Thyroid gland (tissue), 4 donors: ENCODE data around the gene RHBDF1. TPM values are rescaled to one million over a fixed set of nuclear protein-coding genes. Genes with fewer than 3 reads are reported as not detected.

ENCODE experiments used
- DNase-seq, 2 donors: peaks; one replicate each; pipeline ENCODE4 v3.0.0-alpha.2; 2019
- H3K27ac ChIP-seq, 3 donors: fragments of 200-600 bp; sonication (generic); 1 replicate in 2 of 3; 2 replicates in 1 of 3; pipeline ENCODE4 v1.5.1; 2016 to 2019; ENCODE audit warnings: mild to moderate bottlenecking in 1 of 3, moderate library complexity in 1 of 3
- H3K27me3 ChIP-seq: fragments of 200-600 bp; sonication (generic); one replicate; pipeline ENCODE4 v1.5.1; 2019
- H3K36me3 ChIP-seq, 2 donors: fragments of 200-600 bp; sonication (generic); one replicate each; pipeline ENCODE4 v1.5.1; 2016 to 2019
- H3K4me1 ChIP-seq, 2 donors: fragments of 200-600 bp; sonication (generic); one replicate each; pipeline ENCODE4 v1.5.1; 2017 to 2019
- H3K4me3 ChIP-seq, 3 donors: fragments of 200-600 bp; sonication (generic); replicated peaks in 1 of 3; 1 replicate in 2 of 3; 2 replicates in 1 of 3; pipeline ENCODE4 v1.5.1; 2016; ENCODE audit warnings: mild to moderate bottlenecking in 1 of 3
- H3K9me3 ChIP-seq: fragments of 200-600 bp; sonication (generic); one replicate; pipeline ENCODE4 v1.5.1; 2017
- CTCF ChIP-seq, 6 experiments: fragments of 200-600 bp in 3 of 6; fragments of 450-650 bp in 3 of 6; sonication (generic) in 3 of 6; IDR thresholded peaks; one replicate each; pipeline ENCODE4 v1.5.1; 2016 to 2019; ENCODE audit warnings: antibody characterized with exemption in 6 of 6, mild to moderate bottlenecking in 2 of 6, inconsistent platforms in 1 of 6, moderate library complexity in 1 of 6
- POLR2A ChIP-seq, 2 donors: fragments of 450-650 bp; IDR thresholded peaks; one replicate each; pipeline ENCODE4 v1.6.1; 2017; ENCODE audit warnings: antibody characterized with exemption in 2 of 2, mild to moderate bottlenecking in 2 of 2, moderate library complexity in 1 of 2
- WGBS, 2 donors: methylation state at CpG; one replicate each; pipeline ENCODE4 v1.1.5; 2017; 5-methylcytosine and 5-hydroxymethylcytosine counted together
- intact Hi-C: fragments of 100-400 bp; cut with DNase I; formaldehyde crosslinking; loops from one replicate; pipeline ENCODE4 v1.15.1; 2023
- total RNA-seq, 4 donors: library from RNA; depleted of rRNA; stranded (reverse); fragments of >200 nt; gene quantifications; one replicate each; pipeline ENCODE4 v1.2.3, GENCODE V29; 2016

Gene RHBDF1
- total RNA-seq, 4 donors from 2014 or later: 20.4 to 35.4 (median 28.4) TPM

GRCh38 chr16:86483-86952 is 14.1 kb upstream of the RHBDF1 start:
- H3K4me3 ChIP-seq: no peak overlapping the region
- H3K9me3 ChIP-seq: no peaks in the 10 kb centered on the region
- 92 to 100% methylated on average over 3 to 13 of the region's 23 CpGs for WGBS, 2 donors
- peaks cover 26 to 39% of the 10 kb centered on the region in 2 donors for H3K36me3 ChIP-seq
- H3K4me1 ChIP-seq: peaks cover 41 to 49% of the 10 kb centered on the region in 2 donors
- H3K27me3 ChIP-seq: no peaks in the 10 kb centered on the region
- TF ChIP-seq CTCF (IDR thresholded peaks at IDR 0.05) (no peak), POLR2A (IDR thresholded peaks at IDR 0.05) (no peak)
- peak overlapping the region; percentile 63 to 93 (median 88) for H3K27ac ChIP-seq
- intact Hi-C loops: no loop called here
- DNase-seq: no peak

- intact Hi-C loops: no loop called here
- no peak for TF ChIP-seq CTCF (IDR thresholded peaks at IDR 0.05)
- TF ChIP-seq POLR2A (IDR thresholded peaks at IDR 0.05): no peak
- 84 to 87% methylated on average over 9 of the region's 9 CpGs for WGBS, 2 donors
- H3K4me3 ChIP-seq: no peak overlapping the region
- H3K27ac ChIP-seq: peak overlapping the region; percentile 63 to 93 (median 88)
- peaks cover 38 to 43% of the 10 kb centered on the region in 2 donors for H3K4me1 ChIP-seq
- H3K36me3 ChIP-seq: peaks cover 26 to 39% of the 10 kb centered on the region in 2 donors
- no peaks in the 10 kb centered on the region for H3K9me3 ChIP-seq
- no peaks in the 10 kb centered on the region for H3K27me3 ChIP-seq
- DNase-seq: no peak
Observed at GRCh38 chr16:85865-86264, 13.4 kb upstream of the RHBDF1 start.

GRCh38 chr16:85407-85782 is 13.0 kb upstream of the RHBDF1 start:
- Histone ChIP-seq H3K36me3 (peaks cover 26 to 39% of the 10 kb centered on the region in 2 donors), H3K4me1 (peaks cover 38 to 43% of the 10 kb centered on the region in 2 donors), H3K27me3 (no peaks in the 10 kb centered on the region), H3K4me3 (no peak overlapping the region), H3K9me3 (no peaks in the 10 kb centered on the region), H3K27ac (peak overlapping the region; percentile 63 to 93 (median 88))
- intact Hi-C loops: no loop called here
- DNase-seq: no peak
- TF ChIP-seq CTCF (IDR thresholded peaks at IDR 0.05) (no peak), POLR2A (IDR thresholded peaks at IDR 0.05) (no peak)
- 67 to 76% methylated on average over 3 to 11 of the region's 18 CpGs for WGBS, 2 donors

GRCh38 chr16:84718-85406 is 12.4 kb upstream of the RHBDF1 start:
- no peaks in the 10 kb centered on the region for H3K9me3 ChIP-seq
- peak; percentile 96 to 97 for DNase-seq
- TF ChIP-seq POLR2A (IDR thresholded peaks at IDR 0.05): peak in 1 of 2 donors; percentile 71
- TF ChIP-seq CTCF (IDR thresholded peaks at IDR 0.05): peak in 1 of 6 experiments; percentile 8
- intact Hi-C loops: no loop called here
- H3K4me3 ChIP-seq: no peak overlapping the region
- peaks cover 26 to 37% of the 10 kb centered on the region in 2 donors for H3K36me3 ChIP-seq
- no peaks in the 10 kb centered on the region for H3K27me3 ChIP-seq
- 0% methylated on average over 1 to 5 of the region's 7 CpGs for WGBS, 2 donors
- peak overlapping the region; percentile 63 to 93 (median 88) for H3K27ac ChIP-seq
- H3K4me1 ChIP-seq: peaks cover 38 to 43% of the 10 kb centered on the region in 2 donors
